Measurements from ENCODE around the gene CD52.
A peak's percentile ranks its signal among the peaks of the same experiment; 100 is the strongest.

Gene CD52

DNA sequence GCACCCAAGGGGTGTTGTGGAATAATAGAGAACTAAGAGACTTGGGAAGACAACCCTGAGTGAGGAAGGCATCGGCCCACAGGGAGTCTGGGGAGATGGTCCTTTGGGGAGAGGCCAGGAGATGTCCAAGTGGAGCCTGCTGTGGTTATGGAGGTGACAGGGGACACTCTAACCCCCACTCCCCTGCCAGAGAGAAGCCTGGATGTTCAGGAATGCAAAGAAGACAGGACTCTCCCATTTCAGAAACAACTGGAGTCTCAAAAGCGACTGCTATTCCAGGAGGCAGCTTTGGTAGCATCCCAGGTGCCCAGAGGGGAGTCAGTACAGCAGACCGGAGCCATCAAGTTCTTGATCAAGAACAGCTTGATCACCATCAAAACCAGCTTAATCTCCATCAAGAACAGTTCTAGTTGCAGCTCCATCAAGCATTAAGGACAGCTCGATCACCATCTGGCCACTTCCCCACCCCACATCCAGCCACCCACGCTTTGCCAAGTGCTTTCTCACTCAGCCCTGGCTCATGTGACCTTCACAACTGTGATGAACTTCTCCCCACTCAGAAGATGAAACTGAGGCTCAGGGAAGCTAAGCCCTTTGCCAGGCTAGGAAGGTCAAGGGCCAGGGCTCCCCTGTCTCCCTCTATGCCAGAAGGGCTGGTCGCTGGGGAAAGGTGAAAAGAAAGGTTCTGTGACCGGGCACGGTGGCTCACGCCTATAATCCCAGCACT, 743 bp downstream of the CD52 start:
- H3K4me3 ChIP-seq (replicated peaks in 1 of 2; ENCODE audit: low read depth in 2 of 2, low read length in 2 of 2) = no peak overlapping the region
- TF ChIP-seq, protein P1, sequence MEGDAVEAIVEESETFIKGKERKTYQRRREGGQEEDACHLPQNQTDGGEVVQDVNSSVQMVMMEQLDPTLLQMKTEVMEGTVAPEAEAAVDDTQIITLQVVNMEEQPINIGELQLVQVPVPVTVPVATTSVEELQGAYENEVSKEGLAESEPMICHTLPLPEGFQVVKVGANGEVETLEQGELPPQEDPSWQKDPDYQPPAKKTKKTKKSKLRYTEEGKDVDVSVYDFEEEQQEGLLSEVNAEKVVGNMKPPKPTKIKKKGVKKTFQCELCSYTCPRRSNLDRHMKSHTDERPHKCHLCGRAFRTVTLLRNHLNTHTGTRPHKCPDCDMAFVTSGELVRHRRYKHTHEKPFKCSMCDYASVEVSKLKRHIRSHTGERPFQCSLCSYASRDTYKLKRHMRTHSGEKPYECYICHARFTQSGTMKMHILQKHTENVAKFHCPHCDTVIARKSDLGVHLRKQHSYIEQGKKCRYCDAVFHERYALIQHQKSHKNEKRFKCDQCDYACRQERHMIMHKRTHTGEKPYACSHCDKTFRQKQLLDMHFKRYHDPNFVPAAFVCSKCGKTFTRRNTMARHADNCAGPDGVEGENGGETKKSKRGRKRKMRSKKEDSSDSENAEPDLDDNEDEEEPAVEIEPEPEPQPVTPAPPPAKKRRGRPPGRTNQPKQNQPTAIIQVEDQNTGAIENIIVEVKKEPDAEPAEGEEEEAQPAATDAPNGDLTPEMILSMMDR (IDR thresholded peaks at IDR 0.05; ENCODE audit: low read depth, low read length) = no peak
- no peak for DNase-seq (ENCODE audit: low read depth in 2 of 2)

DNA sequence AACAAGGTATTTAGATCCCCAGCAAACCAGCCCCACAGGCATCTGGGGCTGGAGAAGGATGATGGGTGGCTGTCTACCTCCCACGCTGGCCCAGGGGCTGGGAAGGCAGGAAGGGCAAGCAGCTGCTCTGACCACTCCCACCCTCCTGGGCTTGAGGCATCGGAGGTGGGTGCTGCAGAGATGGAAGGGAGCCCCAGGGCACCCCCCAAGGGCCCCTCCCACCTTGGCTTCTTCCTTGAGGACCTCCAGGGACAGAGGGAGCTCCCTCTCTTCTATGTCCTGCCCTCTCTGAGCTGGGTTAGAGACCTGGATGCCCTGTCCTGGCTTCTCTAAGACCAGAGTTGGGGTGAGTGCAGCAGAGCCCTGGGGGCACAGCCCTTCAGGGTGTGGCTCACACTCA, 3.1 kb downstream of the CD52 start:
- DNase-seq (ENCODE audit: low read depth in 2 of 2) = no peak
- TF ChIP-seq, protein P1 (IDR thresholded peaks at IDR 0.05; ENCODE audit: low read depth, low read length) = no peak
- no peak overlapping the region for H3K4me3 ChIP-seq (replicated peaks in 1 of 2; ENCODE audit: low read depth in 2 of 2, low read length in 2 of 2)

DNA sequence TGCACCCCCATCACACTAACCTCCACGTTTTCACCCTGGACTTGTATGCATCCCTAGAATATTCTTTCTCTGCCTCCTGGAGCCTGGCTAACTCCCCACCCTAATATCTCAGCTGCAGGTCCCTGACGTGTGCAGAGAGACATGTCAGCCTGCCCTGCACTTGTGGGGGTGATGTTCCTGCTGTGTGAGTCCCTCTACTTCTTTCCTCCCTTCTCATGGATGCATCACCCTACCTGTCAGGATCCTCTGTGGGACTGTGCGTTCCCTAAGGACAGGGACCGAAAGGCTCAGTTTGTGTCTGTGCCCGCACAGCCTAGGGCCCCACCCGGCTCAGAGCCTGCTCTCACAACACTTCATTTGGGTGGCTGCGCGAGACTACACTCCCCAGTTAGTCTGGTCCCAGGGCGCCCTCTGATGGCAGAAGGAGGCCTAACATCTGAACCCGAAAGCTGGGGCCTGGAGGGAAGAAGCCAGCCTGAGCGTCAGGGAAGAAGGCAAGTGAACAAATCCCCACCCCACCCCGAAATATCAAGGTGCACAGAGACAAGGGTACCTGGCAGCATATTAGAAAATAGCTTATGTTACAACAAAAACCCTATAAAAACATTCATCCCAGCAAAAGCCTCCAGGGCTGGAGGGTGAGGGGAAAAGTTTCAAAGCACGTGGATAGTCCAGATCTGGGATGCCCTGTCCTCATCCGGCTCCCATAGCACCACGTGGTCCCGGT, 3.7 kb downstream of the CD52 start:
- H3K4me3 ChIP-seq (replicated peaks in 1 of 2; ENCODE audit: low read depth in 2 of 2, low read length in 2 of 2) = no peak overlapping the region
- TF ChIP-seq, protein P1 (IDR thresholded peaks at IDR 0.05; ENCODE audit: low read depth, low read length) = peak; percentile 93
- peak; percentile 88 to 89 for DNase-seq (ENCODE audit: low read depth in 2 of 2)

DNA sequence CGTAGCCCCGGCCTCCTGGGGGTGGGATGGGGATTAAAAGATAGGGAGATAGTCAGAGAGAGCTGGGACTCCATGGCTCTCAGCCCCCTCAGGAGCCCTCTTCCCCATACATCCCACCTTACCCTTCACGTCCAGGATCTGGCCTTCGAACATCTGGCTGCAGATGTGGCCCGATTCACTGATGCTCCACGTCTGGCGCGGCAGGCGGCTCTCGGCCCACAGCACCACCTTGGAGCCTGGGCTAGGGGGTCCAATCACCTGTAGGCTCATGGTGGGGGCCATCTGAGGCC, 4.2 kb downstream of the CD52 start:
- DNase-seq (ENCODE audit: low read depth in 2 of 2) = no peak
- TF ChIP-seq, protein P1 (IDR thresholded peaks at IDR 0.05; ENCODE audit: low read depth, low read length) = no peak
- no peak overlapping the region for H3K4me3 ChIP-seq (replicated peaks in 1 of 2; ENCODE audit: low read depth in 2 of 2, low read length in 2 of 2)

DNA sequence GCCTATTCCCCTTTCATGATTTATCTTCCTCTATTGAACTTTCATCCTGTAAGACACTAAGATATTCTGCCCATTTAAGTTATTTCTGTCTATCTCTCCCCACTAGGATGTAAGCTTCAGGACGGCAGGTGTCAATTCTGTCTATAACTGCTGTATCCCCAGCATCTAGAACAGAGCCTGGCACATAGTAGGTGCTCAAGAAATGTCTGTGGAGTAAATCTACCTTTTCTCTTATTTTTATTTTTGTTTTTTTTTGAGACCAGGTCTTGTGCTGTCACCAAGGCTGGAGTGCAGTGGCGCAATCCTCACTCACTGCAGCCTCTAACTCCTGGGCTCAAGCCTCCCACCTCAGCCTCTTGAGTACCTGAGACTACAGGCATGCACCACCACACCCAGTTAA, 5.6 kb downstream of the CD52 start:
- DNase-seq (ENCODE audit: low read depth in 2 of 2) = no peak
- TF ChIP-seq, protein P1 (IDR thresholded peaks at IDR 0.05; ENCODE audit: low read depth, low read length) = no peak
- H3K4me3 ChIP-seq (replicated peaks in 1 of 2; ENCODE audit: low read depth in 2 of 2, low read length in 2 of 2) = no peak overlapping the region

DNA sequence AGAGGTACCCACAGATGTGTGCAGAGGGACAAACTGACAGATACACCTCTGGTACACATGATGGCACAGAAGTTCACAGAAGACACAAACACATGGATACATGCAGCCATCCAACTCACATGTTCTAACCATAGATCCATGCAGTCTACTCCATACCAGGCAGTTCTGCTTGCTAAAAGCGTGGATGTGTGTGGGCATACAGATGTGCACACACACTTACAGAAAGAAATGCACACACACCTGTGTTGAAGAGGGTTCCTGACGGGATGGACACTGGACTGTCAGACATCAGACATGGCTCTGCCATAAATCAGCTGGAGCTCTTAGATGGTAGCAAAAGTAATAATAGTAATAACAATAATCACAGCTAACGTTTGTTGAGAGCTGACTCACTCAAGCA, 6.8 kb downstream of the CD52 start:
- H3K4me3 ChIP-seq (replicated peaks in 1 of 2; ENCODE audit: low read depth in 2 of 2, low read length in 2 of 2) = no peak overlapping the region
- DNase-seq (ENCODE audit: low read depth in 2 of 2) = no peak
- TF ChIP-seq, protein P1 (IDR thresholded peaks at IDR 0.05; ENCODE audit: low read depth, low read length) = no peak

All from cardiac fibroblast (primary cell).